ENCODE measurements around the gene ZEB1. TPM values are rescaled to one million over a fixed set of nuclear protein-coding genes. Genes with fewer than 3 reads are reported as not detected.

The ZEB1 gene
- total RNA-seq, 1 experiment from 2014 or later, result 0.39 TPM

- H3K4me1 ChIP-seq (ENCODE audit: insufficient read depth, low read length), result no peaks in the 10 kb centered on the region
- no peak overlapping the region for H2BK15ac ChIP-seq (ENCODE audit: low read depth, low read length)
- H3K27ac Mint-ChIP-seq, result no peak overlapping the region
Observed at GRCh38 chr10:31475519-31475918, 156.5 kb downstream of the ZEB1 start.

More at GRCh38 chr10:31475519-31475918, 156.5 kb downstream of the ZEB1 start:
- no peaks in the 10 kb centered on the region for H3K79me2 ChIP-seq (ENCODE audit: insufficient read depth, low read length)
- no peak for TF ChIP-seq CTCF (conservative IDR thresholded peaks at IDR 0.05)
- Mint-ChIP-seq H3K9me3 (peaks cover 5 to 9% of the 10 kb centered on the region in 2 experiments; a peak in 3 of 5 replicates), H3K4me3 (no peak overlapping the region), H3K27me3 (ENCODE audit: low read depth) (peaks cover 1% of the 10 kb centered on the region; the same call in 1 of the 2 replicates), H3K36me3 (ENCODE audit: insufficient read depth in 1 of 3, low read depth in 3 of 3) (no peaks in the 10 kb centered on the region), H3K4me1 (no peaks in the 10 kb centered on the region)
- no peak overlapping the region for H2AFZ ChIP-seq (ENCODE audit: low read length)
- no peak overlapping the region for H2BK12ac ChIP-seq (ENCODE audit: insufficient read length, low read depth, low read length)
- no peaks in the 10 kb centered on the region for H4K20me1 ChIP-seq (ENCODE audit: control insufficient read depth, insufficient read depth, insufficient read length)
- H3T11ph ChIP-seq (ENCODE audit: low read length), result no peak overlapping the region
- no peak overlapping the region for H4K5ac ChIP-seq (ENCODE audit: insufficient read length, low read depth, low read length)
- H2AK5ac ChIP-seq (ENCODE audit: insufficient read length, low read length), result no peak overlapping the region
- H2BK5ac ChIP-seq (ENCODE audit: insufficient read length, low read length), result no peak overlapping the region
- no peaks in the 10 kb centered on the region for H3K9me3 ChIP-seq (ENCODE audit: control insufficient read depth, low read depth, low read length)
- H3K23me2 ChIP-seq (ENCODE audit: insufficient read length, low read depth, low read length, poor library complexity, severe bottlenecking), result no peaks in the 10 kb centered on the region
- no peak overlapping the region for H3K56ac ChIP-seq (ENCODE audit: insufficient read length, low read depth, low read length)
- no peak overlapping the region for H3K27ac ChIP-seq (ENCODE audit: insufficient read length, low read depth, low read length)
- H3K79me1 ChIP-seq (ENCODE audit: insufficient read depth, low read depth, low read length, poor library complexity, severe bottlenecking), result no peaks in the 10 kb centered on the region
- H4K91ac ChIP-seq (ENCODE audit: insufficient read length, low read depth, low read length), result no peak overlapping the region
- H3K27me3 ChIP-seq (ENCODE audit: insufficient read depth, low read length), result no peaks in the 10 kb centered on the region
- H3K18ac ChIP-seq (ENCODE audit: insufficient read length, low read depth, low read length), result no peak overlapping the region
- H3K9ac ChIP-seq (ENCODE audit: extremely low read depth, insufficient read length, low read length), result no peak overlapping the region
- no peak overlapping the region for H2BK120ac ChIP-seq (ENCODE audit: low read depth, low read length, poor library complexity, severe bottlenecking)
- H3K4me2 ChIP-seq (ENCODE audit: insufficient read depth, insufficient read length, low read length), result no peak overlapping the region
- no peak overlapping the region for H3K14ac ChIP-seq (ENCODE audit: insufficient read depth, low read length)
- no peak overlapping the region for H3K23ac ChIP-seq (ENCODE audit: insufficient read length, low read depth, low read length)
- H3K4ac ChIP-seq (ENCODE audit: low read depth, low read length), result no peak overlapping the region
- H2BK20ac ChIP-seq (ENCODE audit: low read depth, low read length, poor library complexity, severe bottlenecking), result no peak overlapping the region
- no peak for DNase-seq
- H4K8ac ChIP-seq (replicated peaks; ENCODE audit: insufficient read length, low read depth, low read length), result no peak overlapping the region
